DOHH2 (cell line): ENCODE data around the gene TMEM151A.
"Not testable (repeated sequence)": the region's sequence is repeated elsewhere in the genome, so short reads cannot be mapped to it uniquely, and the experiment has no call there.

ENCODE experiments used
- H3F3A ChIP-seq: fragments of 200-600 bp; sonication (generic), shearing (Covaris generic); 2 replicates; pipeline ENCODE4 v1.6.0; 2016; ENCODE audit warnings: antibody characterized with exemption, mild to moderate bottlenecking; ENCODE audit not compliant: control insufficient read depth, insufficient read depth
- H3K27ac ChIP-seq: fragments of 200-600 bp; sonication (generic); 2 replicates; pipeline ENCODE4 v1.5.1; 2014; ENCODE audit warnings: low read depth, mild to moderate bottlenecking, low read length, moderate library complexity
- H3K27me3 ChIP-seq: fragments of 200-600 bp; sonication (generic); 2 replicates; pipeline ENCODE4 v1.6.1; 2014; ENCODE audit warnings: mild to moderate bottlenecking, low read length, mixed read lengths; ENCODE audit not compliant: control insufficient read depth
- H3K36me3 ChIP-seq: fragments of 200-600 bp; sonication (generic); 2 replicates; pipeline ENCODE4 v1.6.1; 2014; ENCODE audit warnings: mild to moderate bottlenecking, low read length, moderate library complexity, mixed read lengths; ENCODE audit not compliant: control insufficient read depth
- H3K4me1 ChIP-seq: fragments of 200-600 bp; sonication (generic); 2 replicates; pipeline ENCODE4 v1.6.1; 2014; ENCODE audit warnings: mild to moderate bottlenecking, low read length, mixed read lengths; ENCODE audit not compliant: control insufficient read depth
- H3K4me2 ChIP-seq: fragments of 200-600 bp; sonication (generic); 2 replicates; pipeline ENCODE4 v1.6.0; 2014; ENCODE audit warnings: mild to moderate bottlenecking, low read length, moderate library complexity
- H3K4me3 ChIP-seq: fragments of 200-600 bp; sonication (generic); 2 replicates; pipeline ENCODE4 v1.5.1; 2014; ENCODE audit warnings: mild to moderate bottlenecking, low read length, mixed read lengths
- H3K79me2 ChIP-seq: fragments of 200-600 bp; sonication (generic); 2 replicates; pipeline ENCODE4 v1.6.1; 2014; ENCODE audit warnings: mild to moderate bottlenecking, low read length, mixed read lengths; ENCODE audit not compliant: control insufficient read depth
- H3K9me2 ChIP-seq: fragments of 200-600 bp; sonication (generic); replicated peaks from 2 replicates; pipeline ENCODE4 v1.6.1; 2014; ENCODE audit warnings: mild to moderate bottlenecking, low read length, mixed read lengths; ENCODE audit not compliant: control insufficient read depth
- H3K9me3 ChIP-seq: fragments of 200-600 bp; sonication (generic); 2 replicates; pipeline ENCODE4 v1.6.1; 2014; ENCODE audit warnings: antibody characterized with exemption, low read length, mixed read lengths; ENCODE audit not compliant: control insufficient read depth, insufficient read depth
- H4K20me1 ChIP-seq: fragments of 200-600 bp; sonication (generic); 2 replicates; pipeline ENCODE4 v1.6.0; 2014; ENCODE audit warnings: low read depth, mild to moderate bottlenecking, antibody characterized with exemption, low read length, moderate library complexity; ENCODE audit not compliant: control insufficient read depth, insufficient read depth
- CTCF ChIP-seq: fragments of 200-600 bp; sonication (generic); IDR thresholded peaks from one replicate; pipeline ENCODE4 v1.5.1; 2014; ENCODE audit warnings: antibody characterized with exemption, mild to moderate bottlenecking, low read depth, low read length; ENCODE audit not compliant: poor library complexity, severe bottlenecking
- EZH2phosphoT487 ChIP-seq: fragments of 200-600 bp; sonication (generic); IDR thresholded peaks from 2 replicates; pipeline ENCODE4 v1.6.1; 2017; ENCODE audit warnings: borderline replicate concordance, mild to moderate bottlenecking, antibody characterized with exemption, low read length, moderate library complexity, mixed read lengths

TMEM151A gene

GRCh38 chr11:66299186-66299585 is 7.5 kb downstream of the TMEM151A start:
- Histone ChIP-seq H3K27me3 (peaks cover 4% of the 10 kb centered on the region; the same call in 1 of the 2 replicates), H3K9me2 (no peaks in the 10 kb centered on the region), H3K4me3 (no peak overlapping the region), H3K4me2 (no peak overlapping the region), H3F3A (no peaks in the 10 kb centered on the region), H3K79me2 (no peaks in the 10 kb centered on the region), H3K27ac (no peak overlapping the region), H4K20me1 (no peaks in the 10 kb centered on the region), H3K4me1 (no peaks in the 10 kb centered on the region), H3K36me3 (no peaks in the 10 kb centered on the region), H3K9me3 (no peaks in the 10 kb centered on the region)
- TF ChIP-seq EZH2phosphoT487 (no peak), CTCF (no peak)

DNA sequence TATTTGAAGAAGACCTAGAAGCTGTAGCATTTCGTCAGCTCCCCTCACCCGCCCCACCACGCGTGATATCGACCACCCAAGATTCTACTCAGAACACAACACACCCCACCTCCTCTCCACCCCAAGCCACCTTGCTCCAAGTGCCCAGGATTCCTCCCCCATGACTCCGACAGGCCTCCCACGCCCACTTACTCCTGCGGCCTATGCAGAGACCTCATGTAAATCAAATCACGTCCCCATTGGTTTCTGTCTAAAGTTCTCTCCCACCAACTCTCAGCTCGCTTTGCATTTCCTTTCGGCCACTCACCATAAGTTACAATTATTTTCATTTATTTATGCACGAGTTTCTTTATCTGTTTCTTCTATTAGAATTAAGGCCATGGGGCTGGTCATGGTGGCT is 11.0 kb downstream of the TMEM151A start:
- no peaks in the 10 kb centered on the region for H3K4me1 ChIP-seq
- no peaks in the 10 kb centered on the region for H3K79me2 ChIP-seq
- no peak overlapping the region for H3K4me3 ChIP-seq
- TF ChIP-seq EZH2phosphoT487, result no peak
- no peak for TF ChIP-seq CTCF
- no peaks in the 10 kb centered on the region for H3K9me3 ChIP-seq
- no peaks in the 10 kb centered on the region; the same call in 1 of the 2 replicates for H3K27me3 ChIP-seq
- H3K9me2 ChIP-seq, result no peaks in the 10 kb centered on the region
- H3K27ac ChIP-seq, result no peak overlapping the region
- no peak overlapping the region for H3K4me2 ChIP-seq
- no peaks in the 10 kb centered on the region for H4K20me1 ChIP-seq
- H3F3A ChIP-seq, result no peaks in the 10 kb centered on the region
- no peaks in the 10 kb centered on the region for H3K36me3 ChIP-seq

- Histone ChIP-seq H3K27me3 (no peaks in the 10 kb centered on the region; the same call in 1 of the 2 replicates), H3K4me2 (no peak overlapping the region), H3K27ac (no peak overlapping the region), H3F3A (no peaks in the 10 kb centered on the region), H3K9me3 (no peaks in the 10 kb centered on the region), H3K36me3 (no peaks in the 10 kb centered on the region), H3K4me3 (no peak overlapping the region), H3K9me2 (no peaks in the 10 kb centered on the region), H3K79me2 (no peaks in the 10 kb centered on the region), H4K20me1 (no peaks in the 10 kb centered on the region), H3K4me1 (peaks cover 17% of the 10 kb centered on the region)
- no peak for TF ChIP-seq EZH2phosphoT487
- TF ChIP-seq CTCF, result no peak
Measured at GRCh38 chr11:66309475-66309874, 17.8 kb downstream of the TMEM151A start.

GRCh38 chr11:66310324-66310723 is 18.6 kb downstream of the TMEM151A start:
- Histone ChIP-seq H3K9me3 (no peaks in the 10 kb centered on the region), H3K4me2 (no peak overlapping the region), H3K36me3 (no peaks in the 10 kb centered on the region), H4K20me1 (no peaks in the 10 kb centered on the region), H3K9me2 (no peaks in the 10 kb centered on the region), H3K27ac (no peak overlapping the region), H3K4me3 (no peak overlapping the region), H3K79me2 (no peaks in the 10 kb centered on the region), H3F3A (no peaks in the 10 kb centered on the region), H3K4me1 (peaks cover 17% of the 10 kb centered on the region), H3K27me3 (no peaks in the 10 kb centered on the region; the same call in 1 of the 2 replicates)
- TF ChIP-seq CTCF, result no peak
- TF ChIP-seq EZH2phosphoT487, result no peak

- not testable (repeated sequence) for H4K20me1 ChIP-seq, H3F3A ChIP-seq, H3K27ac ChIP-seq, H3K36me3 ChIP-seq, H3K27me3 ChIP-seq, H3K9me3 ChIP-seq, H3K4me3 ChIP-seq, H3K9me2 ChIP-seq, H3K4me2 ChIP-seq, H3K79me2 ChIP-seq
- peaks cover 17% of the 10 kb centered on the region for H3K4me1 ChIP-seq
Measured at GRCh38 chr11:66310803-66311440, 19.2 kb downstream of the TMEM151A start.
